Natural killer cell (primary cell): ENCODE measurements around the gene AGAP5. TPM values are rescaled to one million over a fixed set of nuclear protein-coding genes. Genes with fewer than 3 reads are reported as not detected.

ENCODE experiments used
- ATAC-seq, 3 donors: fragments of 150-1000 bp in 2 of 3; fragments of 200-7000 bp in 1 of 3; cut with Tn5 transposase; 1 replicate in 1 of 3; 2 replicates in 2 of 3; pipeline ENCODE4 v1.10.0; 2021; ENCODE audit warnings: mild to moderate bottlenecking in 2 of 3, moderate library complexity in 2 of 3
- DNase-seq, 2 donors: peaks; one replicate each; pipeline versions ENCODE4 v3.0.0 to v3.0.0-alpha.2; 2013 to 2021; ENCODE audit warnings: mixed read lengths in 1 of 2
- H3K27ac ChIP-seq: one replicate; pipeline ENCODE4 v1.5.1; 2013; ENCODE audit warnings: mild to moderate bottlenecking, low read length
- H3K27me3 ChIP-seq: one replicate; pipeline ENCODE4 v1.6.1; 2013; ENCODE audit warnings: low read length; ENCODE audit not compliant: control insufficient read depth, insufficient read depth
- H3K36me3 ChIP-seq: one replicate; pipeline ENCODE4 v1.6.1; 2013; ENCODE audit warnings: low read length; ENCODE audit not compliant: control insufficient read depth, insufficient read depth
- H3K4me1 ChIP-seq: one replicate; pipeline ENCODE4 v1.6.1; 2013; ENCODE audit warnings: low read length; ENCODE audit not compliant: control insufficient read depth, insufficient read depth
- H3K4me3 ChIP-seq: one replicate; pipeline ENCODE4 v1.5.1; 2013; ENCODE audit warnings: low read length
- H3K9me3 ChIP-seq: one replicate; pipeline ENCODE4 v1.6.1; 2013; ENCODE audit warnings: low read length; ENCODE audit not compliant: control insufficient read depth, insufficient read depth
- H3K27ac Mint-ChIP-seq, 2 donors: one replicate each; pipeline ENCODE4 v1.8.0; 2022; ENCODE audit warnings: mild to moderate bottlenecking in 2 of 2, mixed read lengths in 2 of 2, moderate library complexity in 1 of 2
- H3K27me3 Mint-ChIP-seq, 2 donors: one replicate each; pipeline ENCODE4 v1.8.0; 2022; ENCODE audit warnings: low read depth in 2 of 2, mixed read lengths in 2 of 2
- H3K36me3 Mint-ChIP-seq: one replicate; pipeline ENCODE4 v1.8.0; 2022; ENCODE audit warnings: mixed read lengths
- H3K4me1 Mint-ChIP-seq, 2 donors: one replicate each; pipeline ENCODE4 v1.8.0; 2022; ENCODE audit warnings: mixed read lengths in 2 of 2
- H3K4me3 Mint-ChIP-seq: one replicate; pipeline ENCODE4 v1.8.0; 2022; ENCODE audit warnings: mild to moderate bottlenecking, moderate library complexity, mixed read lengths
- H3K9me3 Mint-ChIP-seq, 2 donors: one replicate each; pipeline ENCODE4 v1.8.0; 2022; ENCODE audit warnings: mixed read lengths in 2 of 2
- CTCF ChIP-seq: fragments of 200-600 bp; IDR thresholded peaks from one replicate; pipeline ENCODE4 v1.8.0; 2022; ENCODE audit warnings: antibody characterized with exemption
- whole genome bisulfite sequencing: methylation state at CpG from one replicate; pipeline ENCODE4 v1.1.7; 2013; ENCODE audit warnings: missing lambda C conversion rate; ENCODE audit not compliant: insufficient coverage; 5-methylcytosine and 5-hydroxymethylcytosine counted together
- intact Hi-C: fragments of 100-400 bp; cut with micrococcal nuclease; formaldehyde crosslinking; loops from one replicate; pipeline ENCODE4 v1.14.2; 2022
- total RNA-seq, 4 donors: library from RNA; stranded (reverse); fragments of 120-200 nt in 1 of 4; gene quantifications; one replicate each; pipeline versions ENCODE4 v1.2.3 to v1.2.4, GENCODE V29; 2013 to 2022

The AGAP5 gene
- total RNA-seq, 3 donors from 2014 or later (not counting 1 experiment from before 2014, with no cell fraction given) = 8.4 to 14.6 (median 9.4) TPM

GRCh38 chr10:73648975-73649829, 48.7 kb downstream of the AGAP5 start:
- ATAC-seq (no peak), DNase-seq (no peak)
- 95% methylated on average over 2 of the region's 4 CpGs for WGBS
- H3K27ac ChIP-seq = no peak overlapping the region
- no peaks in the 10 kb centered on the region for H3K9me3 ChIP-seq
- Mint-ChIP-seq H3K27me3 (no peaks in the 10 kb centered on the region), H3K27ac (no peak overlapping the region), H3K4me3 (peak overlapping the region; percentile 56), H3K4me1 (peaks cover 0 to 19% of the 10 kb centered on the region in 2 donors), H3K36me3 (no peaks in the 10 kb centered on the region), H3K9me3 (no peaks in the 10 kb centered on the region)
- no peak for TF ChIP-seq CTCF
- H3K4me3 ChIP-seq = no peak overlapping the region
- intact Hi-C loops = no loop called here
- H3K4me1 ChIP-seq = peaks cover 14% of the 10 kb centered on the region
- no peaks in the 10 kb centered on the region for H3K36me3 ChIP-seq
- no peaks in the 10 kb centered on the region for H3K27me3 ChIP-seq

GRCh38 chr10:73647875-73648651, 49.8 kb downstream of the AGAP5 start:
- WGBS = 45% methylated on average over 35 of the region's 35 CpGs
- H3K4me3 Mint-ChIP-seq = peak overlapping the region; percentile 90
- Histone ChIP-seq H3K9me3 (no peaks in the 10 kb centered on the region), H3K27me3 (no peaks in the 10 kb centered on the region), H3K36me3 (no peaks in the 10 kb centered on the region), H3K27ac (no peak overlapping the region), H3K4me1 (peaks cover 14% of the 10 kb centered on the region), H3K4me3 (peak overlapping the region; percentile 54)
- H3K4me1 Mint-ChIP-seq = peaks cover 0 to 19% of the 10 kb centered on the region in 2 donors
- peak in 2 of 3 donors; percentile 14 to 38 for ATAC-seq
- no peaks in the 10 kb centered on the region for H3K36me3 Mint-ChIP-seq
- peak overlapping the region in 1 of 2 donors; percentile 87 for H3K27ac Mint-ChIP-seq
- TF ChIP-seq CTCF = no peak
- DNase-seq = no peak
- H3K9me3 Mint-ChIP-seq = no peaks in the 10 kb centered on the region
- no peaks in the 10 kb centered on the region for H3K27me3 Mint-ChIP-seq
- intact Hi-C loops = no loop called here

- H3K9me3 Mint-ChIP-seq = no peaks in the 10 kb centered on the region
- WGBS = 22% methylated on average over 32 of the region's 32 CpGs
- H3K27me3 Mint-ChIP-seq = no peaks in the 10 kb centered on the region
- Histone ChIP-seq H3K9me3 (no peaks in the 10 kb centered on the region), H3K27ac (no peak overlapping the region), H3K4me3 (peak overlapping the region; percentile 54), H3K27me3 (no peaks in the 10 kb centered on the region), H3K36me3 (no peaks in the 10 kb centered on the region), H3K4me1 (peaks cover 14% of the 10 kb centered on the region)
- ATAC-seq = peak in 2 of 3 donors; percentile 41 to 43
- DNase-seq = peak in 1 of 2 donors; percentile 45
- no peaks in the 10 kb centered on the region for H3K36me3 Mint-ChIP-seq
- H3K4me1 Mint-ChIP-seq = peaks cover 0 to 19% of the 10 kb centered on the region in 2 donors
- intact Hi-C loops = no loop called here
- peak overlapping the region in 1 of 2 donors; percentile 87 for H3K27ac Mint-ChIP-seq
- H3K4me3 Mint-ChIP-seq = peak overlapping the region; percentile 90
- TF ChIP-seq CTCF = no peak
Measured at GRCh38 chr10:73647211-73647874, 50.6 kb downstream of the AGAP5 start.
